ENCODE data around the gene EP300. TPM values are rescaled to one million over a fixed set of nuclear protein-coding genes. Genes with fewer than 3 reads are reported as not detected.

The EP300 gene
- total and polyA plus RNA-seq, 10 donors: 3.9 to 196 (median 113) TPM

DNA sequence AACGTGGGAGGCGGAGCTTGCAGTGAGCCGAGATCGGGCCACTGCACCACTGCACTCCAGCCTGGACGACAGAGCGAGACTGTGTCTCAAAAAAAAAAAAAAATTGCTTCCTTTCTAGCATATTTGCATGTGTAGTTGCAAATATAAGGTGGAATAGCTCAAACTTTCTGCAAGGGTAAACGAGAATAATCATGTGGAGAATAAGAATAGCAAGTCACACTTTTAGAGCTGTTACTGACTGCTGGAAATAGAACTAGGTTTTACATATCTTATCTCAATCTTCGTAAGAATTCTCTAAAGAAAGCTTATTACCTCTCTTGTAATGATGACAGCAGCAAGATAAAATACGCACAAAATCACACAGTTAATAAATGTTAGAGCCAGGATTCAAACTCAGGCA lies 114.3 kb downstream of the EP300 start:
- Histone ChIP-seq H3K4me3 (peak overlapping the region in 3 of 8 donors; percentile 75 to 91 (median 85)), H3K4me1 (peaks cover 6 to 39% (median 20%) of the 10 kb centered on the region in 6 donors), H3K36me3 (peaks cover 0 to 40% (median 29%) of the 10 kb centered on the region in 6 donors), H3K27me3 (replicated peaks in 1 of 7) (peaks cover 0 to 7% (median 0%) of the 10 kb centered on the region in 7 donors), H3K9me3 (no peaks in the 10 kb centered on the region), H3K27ac (no peak overlapping the region)
- WGBS, 5 donors: 75 to 90% (median 84%) methylated on average over 9 of the region's 9 CpGs
- TF ChIP-seq POLR2AphosphoS5 (IDR thresholded peaks at IDR 0.05): no peak
- TF ChIP-seq POLR2A (IDR thresholded peaks at IDR 0.05): no peak
- TF ChIP-seq, protein P1, sequence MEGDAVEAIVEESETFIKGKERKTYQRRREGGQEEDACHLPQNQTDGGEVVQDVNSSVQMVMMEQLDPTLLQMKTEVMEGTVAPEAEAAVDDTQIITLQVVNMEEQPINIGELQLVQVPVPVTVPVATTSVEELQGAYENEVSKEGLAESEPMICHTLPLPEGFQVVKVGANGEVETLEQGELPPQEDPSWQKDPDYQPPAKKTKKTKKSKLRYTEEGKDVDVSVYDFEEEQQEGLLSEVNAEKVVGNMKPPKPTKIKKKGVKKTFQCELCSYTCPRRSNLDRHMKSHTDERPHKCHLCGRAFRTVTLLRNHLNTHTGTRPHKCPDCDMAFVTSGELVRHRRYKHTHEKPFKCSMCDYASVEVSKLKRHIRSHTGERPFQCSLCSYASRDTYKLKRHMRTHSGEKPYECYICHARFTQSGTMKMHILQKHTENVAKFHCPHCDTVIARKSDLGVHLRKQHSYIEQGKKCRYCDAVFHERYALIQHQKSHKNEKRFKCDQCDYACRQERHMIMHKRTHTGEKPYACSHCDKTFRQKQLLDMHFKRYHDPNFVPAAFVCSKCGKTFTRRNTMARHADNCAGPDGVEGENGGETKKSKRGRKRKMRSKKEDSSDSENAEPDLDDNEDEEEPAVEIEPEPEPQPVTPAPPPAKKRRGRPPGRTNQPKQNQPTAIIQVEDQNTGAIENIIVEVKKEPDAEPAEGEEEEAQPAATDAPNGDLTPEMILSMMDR (IDR thresholded peaks at IDR 0.05 in 8 of 11, conservative IDR thresholded peaks at IDR 0.05 in 3 of 11): no peak
- intact Hi-C loops (cut with DNase I; ENCODE audit: low total_unique reads): no loop called here
- DNase-seq: no peak

DNA sequence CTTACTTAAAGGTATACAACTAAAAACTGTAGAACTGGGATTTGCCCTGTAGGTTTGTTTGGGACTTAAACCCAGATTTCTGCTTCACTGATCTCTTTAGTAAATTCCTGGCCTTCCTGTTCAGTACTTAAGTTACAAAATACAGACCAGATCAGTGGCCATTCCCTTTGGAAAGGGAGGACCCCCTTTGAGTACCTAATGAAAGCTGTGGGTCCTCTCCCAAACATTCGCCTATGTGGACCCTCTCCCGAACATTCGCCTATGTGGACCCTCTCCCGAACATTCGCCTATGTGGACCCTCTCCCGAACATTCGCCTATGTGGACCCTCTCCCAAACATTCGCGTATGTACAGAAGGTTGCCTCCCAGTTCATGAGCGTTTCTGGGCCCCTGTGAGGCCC lies 123.0 kb downstream of the EP300 start:
- intact Hi-C loops (cut with DNase I; ENCODE audit: low total_unique reads): no loop called here
- peaks cover 0 to 85% (median 41%) of the 10 kb centered on the region in 6 donors for H3K36me3 ChIP-seq
- WGBS, 5 donors: 96 to 98% (median 97%) methylated on average over 10 of the region's 10 CpGs

DNA sequence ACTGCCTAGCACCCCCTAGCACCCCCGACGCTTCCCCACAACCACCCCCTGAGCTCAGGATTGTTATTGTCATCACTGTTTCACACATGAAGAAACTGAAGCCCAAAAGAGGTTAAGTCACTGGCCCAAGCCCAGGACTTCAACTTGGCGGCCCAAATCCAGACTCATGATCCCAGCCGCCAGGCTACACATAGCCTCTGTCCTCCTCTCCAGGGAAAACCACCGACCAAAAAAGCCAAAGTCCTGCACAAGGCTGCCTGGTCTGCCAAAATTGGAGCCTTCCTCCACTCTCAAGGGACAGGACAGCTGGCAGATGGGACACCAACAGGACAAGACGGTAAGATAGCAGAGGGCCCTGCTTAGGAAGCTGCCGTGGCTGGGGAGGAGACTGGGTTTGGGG lies 123.5 kb downstream of the EP300 start:
- Histone ChIP-seq H3K27ac (peak overlapping the region in 6 of 8 donors; percentile 51 to 81 (median 74)), H3K36me3 (peaks cover 0 to 85% (median 41%) of the 10 kb centered on the region in 6 donors), H3K4me1 (peaks cover 12 to 29% (median 19%) of the 10 kb centered on the region in 6 donors), H3K9me3 (no peaks in the 10 kb centered on the region), H3K4me3 (no peak overlapping the region), H3K27me3 (replicated peaks in 1 of 7) (no peaks in the 10 kb centered on the region)
- TF ChIP-seq POLR2AphosphoS5 (IDR thresholded peaks at IDR 0.05) (no peak), POLR2A (IDR thresholded peaks at IDR 0.05) (no peak)
- TF ChIP-seq, protein P1 (IDR thresholded peaks at IDR 0.05 in 8 of 11, conservative IDR thresholded peaks at IDR 0.05 in 3 of 11): no peak
- no peak for DNase-seq
- intact Hi-C loops (cut with DNase I; ENCODE audit: low total_unique reads): no loop called here
- WGBS, 5 donors: 93 to 98% (median 97%) methylated on average over 7 of the region's 7 CpGs

More for the DNA sequence above, 123.0 kb downstream of the EP300 start:
- H3K9me3 ChIP-seq: no peaks in the 10 kb centered on the region
- no peaks in the 10 kb centered on the region for H3K27me3 ChIP-seq (replicated peaks in 1 of 7)
- TF ChIP-seq POLR2AphosphoS5 (IDR thresholded peaks at IDR 0.05): no peak
- TF ChIP-seq POLR2A (IDR thresholded peaks at IDR 0.05): no peak
- TF ChIP-seq, protein P1 (IDR thresholded peaks at IDR 0.05 in 8 of 11, conservative IDR thresholded peaks at IDR 0.05 in 3 of 11): no peak
- peaks cover 12 to 29% (median 19%) of the 10 kb centered on the region in 6 donors for H3K4me1 ChIP-seq
- H3K27ac ChIP-seq: no peak overlapping the region
- no peak for DNase-seq
- no peak overlapping the region for H3K4me3 ChIP-seq

DNA sequence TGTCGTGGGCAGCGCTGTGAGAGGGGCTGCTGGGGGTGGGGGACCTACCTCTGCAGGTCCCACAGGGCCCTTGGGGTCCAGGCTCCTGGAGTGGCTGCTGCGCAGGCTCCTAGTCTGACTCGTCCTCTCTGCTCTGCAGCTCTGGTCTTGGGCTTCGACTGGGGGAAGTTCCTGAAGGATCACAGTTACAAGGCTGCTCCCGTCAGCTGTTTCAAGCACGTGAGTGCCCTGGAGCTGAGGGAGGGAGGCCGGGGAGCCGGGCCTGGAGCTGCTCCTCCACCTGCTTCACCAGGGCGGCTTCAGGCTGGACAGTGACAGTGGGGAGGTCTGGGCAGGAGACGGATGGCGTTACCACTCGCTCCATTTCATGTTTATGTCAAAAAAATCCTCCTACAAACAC lies 124.6 kb downstream of the EP300 start:
- Histone ChIP-seq H3K4me3 (peak overlapping the region in 2 of 8 donors; percentile 7 to 37), H3K9me3 (no peaks in the 10 kb centered on the region), H3K27me3 (replicated peaks in 1 of 7) (no peaks in the 10 kb centered on the region), H3K36me3 (peaks cover 0 to 85% (median 48%) of the 10 kb centered on the region in 6 donors), H3K4me1 (peaks cover 12 to 29% (median 19%) of the 10 kb centered on the region in 6 donors), H3K27ac (peak overlapping the region in 7 of 8 donors; percentile 50 to 81 (median 73))
- intact Hi-C loops (cut with DNase I; ENCODE audit: low total_unique reads): no loop called here
- WGBS, 5 donors: 73 to 88% (median 82%) methylated on average over 12 to 13 of the region's 13 CpGs
- DNase-seq: no peak
- TF ChIP-seq POLR2AphosphoS5 (IDR thresholded peaks at IDR 0.05) (no peak), POLR2A (IDR thresholded peaks at IDR 0.05) (no peak)
- TF ChIP-seq, protein P1 (IDR thresholded peaks at IDR 0.05 in 8 of 11, conservative IDR thresholded peaks at IDR 0.05 in 3 of 11): no peak

All from spleen (tissue), 11 donors.